ENCODE data around the gene LCE6A. TPM values are rescaled to one million over a fixed set of nuclear protein-coding genes. Genes with fewer than 3 reads are reported as not detected.

The LCE6A gene
- polyA plus RNA-seq, 1 experiment = not detected

- ChIA-PET POLR2A (no interaction called here), CTCF (interaction anchor here (1.6 kb wide), 1 partner anchor 10 kb away, joined by 10 read pairs; no protein-coding TSS in a partner anchor)
- DNase-seq (ENCODE audit: low read depth) = no peak
- Histone ChIP-seq H3K4me3 (ENCODE audit: low read depth, low read length) (no peak overlapping the region), H3K36me3 (ENCODE audit: control insufficient read depth, insufficient read depth, low read length) (no peaks in the 10 kb centered on the region), H3K27me3 (ENCODE audit: control insufficient read depth, insufficient read depth, low read length) (no peaks in the 10 kb centered on the region)
- TF ChIP-seq, protein P1, sequence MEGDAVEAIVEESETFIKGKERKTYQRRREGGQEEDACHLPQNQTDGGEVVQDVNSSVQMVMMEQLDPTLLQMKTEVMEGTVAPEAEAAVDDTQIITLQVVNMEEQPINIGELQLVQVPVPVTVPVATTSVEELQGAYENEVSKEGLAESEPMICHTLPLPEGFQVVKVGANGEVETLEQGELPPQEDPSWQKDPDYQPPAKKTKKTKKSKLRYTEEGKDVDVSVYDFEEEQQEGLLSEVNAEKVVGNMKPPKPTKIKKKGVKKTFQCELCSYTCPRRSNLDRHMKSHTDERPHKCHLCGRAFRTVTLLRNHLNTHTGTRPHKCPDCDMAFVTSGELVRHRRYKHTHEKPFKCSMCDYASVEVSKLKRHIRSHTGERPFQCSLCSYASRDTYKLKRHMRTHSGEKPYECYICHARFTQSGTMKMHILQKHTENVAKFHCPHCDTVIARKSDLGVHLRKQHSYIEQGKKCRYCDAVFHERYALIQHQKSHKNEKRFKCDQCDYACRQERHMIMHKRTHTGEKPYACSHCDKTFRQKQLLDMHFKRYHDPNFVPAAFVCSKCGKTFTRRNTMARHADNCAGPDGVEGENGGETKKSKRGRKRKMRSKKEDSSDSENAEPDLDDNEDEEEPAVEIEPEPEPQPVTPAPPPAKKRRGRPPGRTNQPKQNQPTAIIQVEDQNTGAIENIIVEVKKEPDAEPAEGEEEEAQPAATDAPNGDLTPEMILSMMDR (IDR thresholded peaks at IDR 0.05; ENCODE audit: insufficient read depth, low read depth, low read length) = no peak
Measured at GRCh38 chr1:152860129-152860528, 17.5 kb downstream of the LCE6A start.

GRCh38 chr1:152861374-152861773 lies 18.7 kb downstream of the LCE6A start:
- CTCF ChIA-PET = interaction anchor here (1.2 to 1.6 kb wide), 2 partner anchors 9 to 65 kb away, joined by 3 to 10 read pairs; no protein-coding TSS in a partner anchor
- POLR2A ChIA-PET = no interaction called here
- TF ChIP-seq, protein P1 (IDR thresholded peaks at IDR 0.05; ENCODE audit: insufficient read depth, low read depth, low read length) = no peak

DNA sequence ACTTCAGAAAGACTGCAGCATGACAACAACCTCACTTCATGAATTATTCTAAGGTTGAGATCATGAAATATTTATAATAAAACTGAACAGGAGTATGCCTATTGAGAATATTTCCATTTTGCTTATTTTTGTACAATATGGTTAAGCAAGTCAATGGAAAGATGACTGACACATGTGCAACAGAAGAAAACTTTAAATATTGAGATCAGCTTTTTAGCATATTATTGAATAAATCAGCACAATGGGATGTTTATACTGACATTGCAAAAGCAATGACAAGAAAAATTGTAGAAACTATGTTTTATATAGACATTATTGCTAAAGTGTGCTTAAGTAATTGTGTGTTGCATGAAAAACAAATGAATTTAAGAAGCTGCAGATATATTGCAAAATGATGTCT lies 21.8 kb downstream of the LCE6A start:
- TF ChIP-seq, protein P1 (IDR thresholded peaks at IDR 0.05; ENCODE audit: insufficient read depth, low read depth, low read length) = no peak
- CTCF ChIA-PET = interaction anchor here (3.9 kb wide), 1 partner anchor 62 kb away, joined by 35 read pairs; no protein-coding TSS in a partner anchor
- POLR2A ChIA-PET = no interaction called here

More at GRCh38 chr1:152861374-152861773, 18.7 kb downstream of the LCE6A start:
- Histone ChIP-seq H3K4me3 (ENCODE audit: low read depth, low read length) (no peak overlapping the region), H3K27me3 (ENCODE audit: control insufficient read depth, insufficient read depth, low read length) (no peaks in the 10 kb centered on the region), H3K36me3 (ENCODE audit: control insufficient read depth, insufficient read depth, low read length) (no peaks in the 10 kb centered on the region)
- no peak for DNase-seq (ENCODE audit: low read depth)

GRCh38 chr1:152866321-152866720 lies 23.7 kb downstream of the LCE6A start:
- ChIA-PET CTCF (no interaction called here), POLR2A (no interaction called here)
- no peaks in the 10 kb centered on the region for H3K36me3 ChIP-seq (ENCODE audit: control insufficient read depth, insufficient read depth, low read length)
- TF ChIP-seq, protein P1 (IDR thresholded peaks at IDR 0.05; ENCODE audit: insufficient read depth, low read depth, low read length) = no peak
- no peak overlapping the region for H3K4me3 ChIP-seq (ENCODE audit: low read depth, low read length)
- peaks cover 2% of the 10 kb centered on the region; the same call in 1 of the 2 replicates for H3K27me3 ChIP-seq (ENCODE audit: control insufficient read depth, insufficient read depth, low read length)
- no peak for DNase-seq (ENCODE audit: low read depth)

More for the DNA sequence above, 21.8 kb downstream of the LCE6A start:
- DNase-seq (ENCODE audit: low read depth) = no peak
- Histone ChIP-seq H3K36me3 (ENCODE audit: control insufficient read depth, insufficient read depth, low read length) (no peaks in the 10 kb centered on the region), H3K4me3 (ENCODE audit: low read depth, low read length) (no peak overlapping the region), H3K27me3 (ENCODE audit: control insufficient read depth, insufficient read depth, low read length) (peaks cover 2% of the 10 kb centered on the region; the same call in 1 of the 2 replicates)

DNA sequence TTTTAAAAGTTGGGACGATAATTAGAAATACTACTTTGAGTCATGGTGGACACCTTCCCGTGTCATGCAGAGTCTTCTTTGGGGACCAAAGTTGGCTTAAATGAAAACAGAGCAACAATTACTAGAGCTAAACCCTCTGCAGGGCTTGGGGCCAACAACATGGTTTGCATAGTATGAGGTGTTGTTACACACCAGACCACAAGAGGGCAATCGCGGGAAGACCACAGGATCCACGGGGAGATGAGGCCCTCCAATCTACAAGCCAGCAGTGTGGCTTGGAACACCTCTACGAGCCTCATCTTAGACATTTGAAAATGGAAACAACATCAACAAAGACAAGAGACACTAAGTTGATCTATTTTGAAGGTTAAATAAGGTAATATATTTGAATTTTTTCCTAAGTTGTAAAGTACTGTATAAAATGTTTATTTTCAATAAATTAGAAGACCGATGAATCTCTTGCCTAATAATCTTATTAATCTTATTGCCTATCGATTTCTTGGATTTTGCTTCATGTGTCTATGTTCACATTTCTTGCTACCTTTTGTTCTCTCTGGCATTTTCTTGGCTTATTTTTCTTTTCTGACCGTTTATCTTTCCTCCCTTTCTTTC lies 27.3 kb downstream of the LCE6A start:
- TF ChIP-seq, protein P1 (IDR thresholded peaks at IDR 0.05; ENCODE audit: insufficient read depth, low read depth, low read length) = peak; percentile 87
- Histone ChIP-seq H3K27me3 (ENCODE audit: control insufficient read depth, insufficient read depth, low read length) (peaks cover 2% of the 10 kb centered on the region; the same call in 1 of the 2 replicates), H3K36me3 (ENCODE audit: control insufficient read depth, insufficient read depth, low read length) (no peaks in the 10 kb centered on the region), H3K4me3 (ENCODE audit: low read depth, low read length) (no peak overlapping the region)
- DNase-seq (ENCODE audit: low read depth) = no peak
- POLR2A ChIA-PET = no interaction called here
- CTCF ChIA-PET = interaction anchor here (0.5 to 6.7 kb wide), 26 partner anchors 8 to 352 kb away, joined by 3 to 147 read pairs (median 4); partner anchors contain the start of gene IVL
